Keratinocyte (primary cell): ENCODE data around the gene SPON1. TPM values are rescaled to one million over a fixed set of nuclear protein-coding genes. Genes with fewer than 3 reads are reported as not detected.

Experiments
- DNase-seq: peaks from one replicate; pipeline ENCODE4 v3.0.0-alpha.2; 2011; ENCODE audit warnings: low read depth, missing footprints, low spot score
- FAIRE-seq: peaks from 2 replicates; lab custom pipeline; 2011; peaks lifted over from hg19 to GRCh38; lab: Jason Lieb, UNC
- H2AFZ ChIP-seq: 2 replicates; pipeline ENCODE4 v1.6.0; 2012; ENCODE audit warnings: low read length, control low read depth, inconsistent platforms; ENCODE audit not compliant: control insufficient read depth
- H3K27ac ChIP-seq: 2 replicates; pipeline ENCODE4 v1.5.1; 2011; ENCODE audit warnings: low read length; ENCODE audit not compliant: control insufficient read depth, insufficient read depth
- H3K27me3 ChIP-seq: 3 replicates; pipeline ENCODE4 v1.6.0; 2011; ENCODE audit warnings: low read length; ENCODE audit not compliant: control insufficient read depth, insufficient read depth; ENCODE audit errors: extremely low read depth
- H3K36me3 ChIP-seq, 2 experiments: 2 replicates in 1 of 2; 3 replicates in 1 of 2; pipeline ENCODE4 v1.5.1; 2011; ENCODE audit warnings: low read length in 2 of 2, mild to moderate bottlenecking in 1 of 2; ENCODE audit not compliant: control insufficient read depth in 2 of 2, insufficient read depth in 2 of 2; ENCODE audit errors: extremely low read depth in 1 of 2
- H3K4me1 ChIP-seq: 3 replicates; pipeline ENCODE4 v1.5.1; 2011; ENCODE audit warnings: low read length; ENCODE audit not compliant: control insufficient read depth, insufficient read depth; ENCODE audit errors: extremely low read depth
- H3K4me2 ChIP-seq: 3 replicates; pipeline ENCODE4 v1.6.0; 2011; ENCODE audit warnings: low read depth, low read length; ENCODE audit not compliant: control insufficient read depth, insufficient read depth; ENCODE audit errors: extremely low read depth
- H3K4me3 ChIP-seq, 3 experiments: fragments of 200-600 bp in 1 of 3; sonication (generic) in 1 of 3; 2 replicates in 2 of 3; 3 replicates in 1 of 3; pipeline ENCODE4 v1.5.1; 2011 to 2016; ENCODE audit warnings: low read length in 3 of 3, mild to moderate bottlenecking in 3 of 3, control low read depth in 2 of 3, inconsistent platforms in 1 of 3, low read depth in 1 of 3, mixed read lengths in 1 of 3, mixed run types in 1 of 3, moderate library complexity in 1 of 3; ENCODE audit not compliant: control insufficient read depth in 2 of 3, insufficient read depth in 2 of 3; ENCODE audit errors: extremely low read depth in 1 of 3
- H3K79me2 ChIP-seq: 2 replicates; pipeline ENCODE4 v1.6.0; 2012; ENCODE audit warnings: low read length; ENCODE audit not compliant: control insufficient read depth, insufficient read depth
- H3K9ac ChIP-seq: 3 replicates; pipeline ENCODE4 v1.6.0; 2011; ENCODE audit warnings: low read length; ENCODE audit not compliant: control insufficient read depth, insufficient read depth; ENCODE audit errors: extremely low read depth
- H3K9me1 ChIP-seq: 3 replicates; pipeline ENCODE4 v1.6.0; 2011; ENCODE audit warnings: low read length; ENCODE audit not compliant: control insufficient read depth, insufficient read depth; ENCODE audit errors: extremely low read depth
- H3K9me3 ChIP-seq: 2 replicates; pipeline ENCODE4 v1.5.1; 2012; ENCODE audit warnings: low read depth, low read length; ENCODE audit not compliant: control insufficient read depth
- H4K20me1 ChIP-seq: 3 replicates; pipeline ENCODE4 v1.6.0; 2011; ENCODE audit warnings: low read length; ENCODE audit not compliant: control insufficient read depth, insufficient read depth; ENCODE audit errors: extremely low read depth
- EZH2 ChIP-seq: IDR thresholded peaks from one replicate; pipeline ENCODE4 v1.6.1; 2012; ENCODE audit warnings: inconsistent platforms, mild to moderate bottlenecking, low read length, moderate library complexity
- dilution Hi-C: fragments of 300-500 bp; cut with MboI; formaldehyde crosslinking; loops from one replicate; pipeline ENCODE4 v1.7.0; 2020; ENCODE audit warnings: low sequenced_read_pairs; ENCODE audit not compliant: extremely low pct_ligation_motif_present
- polyA plus RNA-seq, 5 experiments: library from polyadenylated mRNA; depleted of rRNA in 3 of 5; stranded (reverse) in 3 of 5; stranded (forward) in 1 of 5; unstranded in 1 of 5; fragments of >200 nt; gene quantifications; 1 replicate in 1 of 5; 2 replicates in 3 of 5; 3 replicates in 1 of 5; pipeline versions ENCODE4 v1.2.1 to v1.2.3, GENCODE V29; 2011 to 2012; ENCODE audit warnings: missing spikeins in 2 of 5, low read depth in 1 of 5, low replicate concordance in 1 of 5
- TF ChIP-seq, protein P1 (sequence below), 3 experiments: IDR thresholded peaks in 1 of 3; conservative IDR thresholded peaks in 1 of 3; optimal IDR thresholded peaks in 1 of 3; 2 replicates in 2 of 3; 3 replicates in 1 of 3; pipeline versions ENCODE3 to v1.5.1; 2011; ENCODE audit warnings: low read length in 3 of 3, mild to moderate bottlenecking in 3 of 3, moderate library complexity in 2 of 3, control low read depth in 1 of 3, inconsistent platforms in 1 of 3; ENCODE audit not compliant: insufficient read depth in 2 of 3; ENCODE audit errors: extremely low read depth in 1 of 3

The SPON1 gene
- polyA plus RNA-seq, 1 donor (not counting 4 experiments of a cell fraction or from before 2014, with no cell fraction given) = not detected

- Histone ChIP-seq H3K27me3 (peaks cover 78% of the 10 kb centered on the region), H4K20me1 (no peaks in the 10 kb centered on the region), H3K9me3 (no peaks in the 10 kb centered on the region), H3K9ac (no peak overlapping the region), H3K4me1 (no peaks in the 10 kb centered on the region), H3K4me2 (no peak overlapping the region), H2AFZ (no peak overlapping the region), H3K36me3 (no peaks in the 10 kb centered on the region), H3K79me2 (no peaks in the 10 kb centered on the region), H3K4me3 (no peak overlapping the region), H3K27ac (no peak overlapping the region), H3K9me1 (no peaks in the 10 kb centered on the region)
- FAIRE-seq = no peak
- no peak for DNase-seq
- dilution Hi-C loops = loop anchor here (25.0 kb wide), 2 partner anchors 204 to 271 kb away; no protein-coding TSS in a partner anchor
- TF ChIP-seq EZH2 = no peak
These were observed 3.5 kb downstream of the SPON1 start for GRCh38 chr11:13966013-13966412.

- Histone ChIP-seq H3K9ac (no peak overlapping the region), H3K36me3 (no peaks in the 10 kb centered on the region), H3K4me3 (no peak overlapping the region), H3K79me2 (no peaks in the 10 kb centered on the region), H4K20me1 (no peaks in the 10 kb centered on the region), H3K4me1 (no peaks in the 10 kb centered on the region), H3K9me3 (no peaks in the 10 kb centered on the region), H2AFZ (no peak overlapping the region), H3K9me1 (no peaks in the 10 kb centered on the region), H3K27me3 (peaks cover 74% of the 10 kb centered on the region), H3K4me2 (no peak overlapping the region), H3K27ac (no peak overlapping the region)
- dilution Hi-C loops = loop anchor here (25.0 kb wide), 2 partner anchors 204 to 271 kb away; no protein-coding TSS in a partner anchor
- FAIRE-seq (no peak), DNase-seq (no peak)
- TF ChIP-seq EZH2 = no peak
- TF ChIP-seq, protein P1, sequence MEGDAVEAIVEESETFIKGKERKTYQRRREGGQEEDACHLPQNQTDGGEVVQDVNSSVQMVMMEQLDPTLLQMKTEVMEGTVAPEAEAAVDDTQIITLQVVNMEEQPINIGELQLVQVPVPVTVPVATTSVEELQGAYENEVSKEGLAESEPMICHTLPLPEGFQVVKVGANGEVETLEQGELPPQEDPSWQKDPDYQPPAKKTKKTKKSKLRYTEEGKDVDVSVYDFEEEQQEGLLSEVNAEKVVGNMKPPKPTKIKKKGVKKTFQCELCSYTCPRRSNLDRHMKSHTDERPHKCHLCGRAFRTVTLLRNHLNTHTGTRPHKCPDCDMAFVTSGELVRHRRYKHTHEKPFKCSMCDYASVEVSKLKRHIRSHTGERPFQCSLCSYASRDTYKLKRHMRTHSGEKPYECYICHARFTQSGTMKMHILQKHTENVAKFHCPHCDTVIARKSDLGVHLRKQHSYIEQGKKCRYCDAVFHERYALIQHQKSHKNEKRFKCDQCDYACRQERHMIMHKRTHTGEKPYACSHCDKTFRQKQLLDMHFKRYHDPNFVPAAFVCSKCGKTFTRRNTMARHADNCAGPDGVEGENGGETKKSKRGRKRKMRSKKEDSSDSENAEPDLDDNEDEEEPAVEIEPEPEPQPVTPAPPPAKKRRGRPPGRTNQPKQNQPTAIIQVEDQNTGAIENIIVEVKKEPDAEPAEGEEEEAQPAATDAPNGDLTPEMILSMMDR (optimal IDR thresholded peaks at IDR 0.05 in 1 of 3, IDR thresholded peaks at IDR 0.05 in 1 of 3, conservative IDR thresholded peaks at IDR 0.05 in 1 of 3; ENCODE audit: extremely low read depth in 1 of 3, insufficient read depth in 2 of 3, low read length in 3 of 3) = no peak
These were observed 4.0 kb downstream of the SPON1 start for GRCh38 chr11:13966486-13966885.

DNA sequence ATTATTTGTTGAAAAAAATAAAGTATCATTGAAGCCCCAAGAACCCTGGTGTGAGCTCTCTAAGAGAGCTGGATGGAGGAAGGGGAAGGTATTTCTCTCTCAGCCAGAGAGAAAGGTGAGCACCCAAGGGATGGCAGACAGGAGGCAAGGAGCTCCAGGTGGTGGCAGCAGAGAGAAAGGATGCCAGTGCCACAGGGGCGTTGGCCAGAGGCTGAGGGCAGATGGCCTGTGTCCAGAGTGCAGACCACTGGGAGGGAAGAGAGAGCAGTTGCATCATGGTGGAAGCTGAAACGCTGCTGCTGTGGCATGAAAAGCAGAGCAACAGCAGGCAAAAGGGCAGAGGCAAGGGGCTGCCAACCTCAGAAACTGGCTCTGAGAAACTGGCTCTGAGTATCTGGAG, 8.5 kb downstream of the SPON1 start:
- dilution Hi-C loops = loop anchor here (25.0 kb wide), 2 partner anchors 209 to 266 kb away; no protein-coding TSS in a partner anchor
- FAIRE-seq (peak; percentile 75), DNase-seq (no peak)
- Histone ChIP-seq H3K9ac (no peak overlapping the region), H3K9me1 (no peaks in the 10 kb centered on the region), H3K4me3 (no peak overlapping the region), H3K79me2 (no peaks in the 10 kb centered on the region), H4K20me1 (no peaks in the 10 kb centered on the region), H3K4me2 (no peak overlapping the region), H2AFZ (no peak overlapping the region), H3K9me3 (no peaks in the 10 kb centered on the region), H3K4me1 (no peaks in the 10 kb centered on the region), H3K36me3 (no peaks in the 10 kb centered on the region), H3K27me3 (peaks cover 37% of the 10 kb centered on the region), H3K27ac (no peak overlapping the region)
- no peak for TF ChIP-seq EZH2
- TF ChIP-seq, protein P1 (optimal IDR thresholded peaks at IDR 0.05 in 1 of 3, IDR thresholded peaks at IDR 0.05 in 1 of 3, conservative IDR thresholded peaks at IDR 0.05 in 1 of 3; ENCODE audit: extremely low read depth in 1 of 3, insufficient read depth in 2 of 3, low read length in 3 of 3) = peak; percentile 59 to 81 (median 78)
